Measurements from ENCODE around the gene PRKCA. TPM values are rescaled to one million over a fixed set of nuclear protein-coding genes. Genes with fewer than 3 reads are reported as not detected.

The PRKCA gene
- total and polyA plus RNA-seq, 10 of the 15 experiments (the other 5 are each of a cell fraction or from before 2014, with no cell fraction given), result 0.11 to 14.6 (median 0.72) TPM

DNA sequence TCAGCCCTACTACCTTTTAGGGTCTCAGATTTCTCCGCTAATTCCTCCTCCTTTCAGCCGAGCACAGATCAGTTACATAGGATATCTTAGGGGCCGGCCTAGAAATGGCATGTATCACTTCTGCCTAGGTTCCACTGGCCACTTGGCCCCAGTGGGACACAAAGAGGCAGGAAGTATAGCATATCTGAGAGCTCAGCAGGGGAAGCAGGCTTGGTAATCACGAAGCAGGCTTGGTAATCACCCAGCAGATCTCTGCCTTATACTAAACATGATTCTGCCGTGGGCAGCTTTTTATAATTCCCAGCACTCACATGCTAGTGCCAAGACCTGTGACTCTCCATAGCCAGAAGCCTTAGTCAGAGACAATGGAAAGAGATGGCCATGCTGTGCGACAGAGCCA, 472.9 kb downstream of the PRKCA start:
- DNase-seq (ENCODE audit: low read depth, low spot score) (no peak), ATAC-seq (no peak), FAIRE-seq (no peak)
- Histone ChIP-seq H3K27me3 (replicated peaks in 1 of 2; ENCODE audit: control insufficient read depth in 2 of 2, insufficient read depth in 2 of 2, low read length in 1 of 2) (no peaks in the 10 kb centered on the region), H4K20me1 (ENCODE audit: control insufficient read depth, insufficient read depth) (no peaks in the 10 kb centered on the region), H3K4me1 (ENCODE audit: control insufficient read depth, insufficient read depth, low read length) (no peaks in the 10 kb centered on the region), H3K9ac (ENCODE audit: control insufficient read depth, insufficient read depth, low read length) (no peak overlapping the region), H3K4me2 (ENCODE audit: control insufficient read depth, insufficient read depth) (no peak overlapping the region), H3K9me3 (replicated peaks; ENCODE audit: control insufficient read depth, insufficient read depth, low read length) (no peaks in the 10 kb centered on the region), H3K36me3 (ENCODE audit: control insufficient read depth in 2 of 2, insufficient read depth in 2 of 2, low read length in 1 of 2) (no peaks in the 10 kb centered on the region), H2AFZ (ENCODE audit: control insufficient read depth, low read depth, low read length) (no peak overlapping the region), H3K79me2 (ENCODE audit: control insufficient read depth, insufficient read depth, low read length) (no peaks in the 10 kb centered on the region), H3K27ac (ENCODE audit: control insufficient read depth, insufficient read depth) (no peak overlapping the region), H3K4me3 (no peak overlapping the region)
- no TSS peak for BruUV-seq (replicated peaks)
- ChIA-PET RAD21 (ENCODE audit: unreplicated experiment) (no interaction called here), CTCF (interaction anchor here (0.6 kb wide), 1 partner anchor 10 kb away, joined by 3 read pairs; no protein-coding TSS in a partner anchor), SMC1A (ENCODE audit: uncharacterized antibody, unreplicated experiment) (interaction anchor here (0.6 kb wide), 1 partner anchor 17 kb away, joined by 3 read pairs; no protein-coding TSS in a partner anchor), POLR2A (no interaction called here)
- intact Hi-C loops (cut with micrococcal nuclease; ENCODE audit: unreplicated experiment) (no loop called here), in situ Hi-C loops (cut with MboI) (no loop called here)
- WGBS (ENCODE audit: insufficient coverage, insufficient replicate concordance, low lambda C conversion rate, missing lambda C conversion rate), result 20% methylated on average over 6 of the region's 6 CpGs
- TF ChIP-seq CBX3 (IDR thresholded peaks at IDR 0.05; ENCODE audit: borderline replicate concordance, low read depth) (no peak), FOXM1 (IDR thresholded peaks at IDR 0.05; ENCODE audit: low read depth, low read length) (no peak), KAT2A (conservative IDR thresholded peaks at IDR 0.05; ENCODE audit: control insufficient read depth, low read depth, low read length) (no peak), SP1 (IDR thresholded peaks at IDR 0.05; ENCODE audit: low read depth, low read length) (no peak), MTA3 (IDR thresholded peaks at IDR 0.05; ENCODE audit: borderline replicate concordance, low read length) (no peak), PAX5 (IDR thresholded peaks at IDR 0.05; ENCODE audit: borderline replicate concordance, low read depth, low read length) (no peak), GATAD2B (conservative IDR thresholded peaks at IDR 0.05; ENCODE audit: low read depth) (no peak), EZH2 (IDR thresholded peaks at IDR 0.05; ENCODE audit: borderline replicate concordance, control insufficient read depth, low read depth, low read length) (no peak), WRNIP1 (IDR thresholded peaks at IDR 0.05; ENCODE audit: borderline replicate concordance, low read depth, low read length) (no peak)
- TF ChIP-seq, protein P1, sequence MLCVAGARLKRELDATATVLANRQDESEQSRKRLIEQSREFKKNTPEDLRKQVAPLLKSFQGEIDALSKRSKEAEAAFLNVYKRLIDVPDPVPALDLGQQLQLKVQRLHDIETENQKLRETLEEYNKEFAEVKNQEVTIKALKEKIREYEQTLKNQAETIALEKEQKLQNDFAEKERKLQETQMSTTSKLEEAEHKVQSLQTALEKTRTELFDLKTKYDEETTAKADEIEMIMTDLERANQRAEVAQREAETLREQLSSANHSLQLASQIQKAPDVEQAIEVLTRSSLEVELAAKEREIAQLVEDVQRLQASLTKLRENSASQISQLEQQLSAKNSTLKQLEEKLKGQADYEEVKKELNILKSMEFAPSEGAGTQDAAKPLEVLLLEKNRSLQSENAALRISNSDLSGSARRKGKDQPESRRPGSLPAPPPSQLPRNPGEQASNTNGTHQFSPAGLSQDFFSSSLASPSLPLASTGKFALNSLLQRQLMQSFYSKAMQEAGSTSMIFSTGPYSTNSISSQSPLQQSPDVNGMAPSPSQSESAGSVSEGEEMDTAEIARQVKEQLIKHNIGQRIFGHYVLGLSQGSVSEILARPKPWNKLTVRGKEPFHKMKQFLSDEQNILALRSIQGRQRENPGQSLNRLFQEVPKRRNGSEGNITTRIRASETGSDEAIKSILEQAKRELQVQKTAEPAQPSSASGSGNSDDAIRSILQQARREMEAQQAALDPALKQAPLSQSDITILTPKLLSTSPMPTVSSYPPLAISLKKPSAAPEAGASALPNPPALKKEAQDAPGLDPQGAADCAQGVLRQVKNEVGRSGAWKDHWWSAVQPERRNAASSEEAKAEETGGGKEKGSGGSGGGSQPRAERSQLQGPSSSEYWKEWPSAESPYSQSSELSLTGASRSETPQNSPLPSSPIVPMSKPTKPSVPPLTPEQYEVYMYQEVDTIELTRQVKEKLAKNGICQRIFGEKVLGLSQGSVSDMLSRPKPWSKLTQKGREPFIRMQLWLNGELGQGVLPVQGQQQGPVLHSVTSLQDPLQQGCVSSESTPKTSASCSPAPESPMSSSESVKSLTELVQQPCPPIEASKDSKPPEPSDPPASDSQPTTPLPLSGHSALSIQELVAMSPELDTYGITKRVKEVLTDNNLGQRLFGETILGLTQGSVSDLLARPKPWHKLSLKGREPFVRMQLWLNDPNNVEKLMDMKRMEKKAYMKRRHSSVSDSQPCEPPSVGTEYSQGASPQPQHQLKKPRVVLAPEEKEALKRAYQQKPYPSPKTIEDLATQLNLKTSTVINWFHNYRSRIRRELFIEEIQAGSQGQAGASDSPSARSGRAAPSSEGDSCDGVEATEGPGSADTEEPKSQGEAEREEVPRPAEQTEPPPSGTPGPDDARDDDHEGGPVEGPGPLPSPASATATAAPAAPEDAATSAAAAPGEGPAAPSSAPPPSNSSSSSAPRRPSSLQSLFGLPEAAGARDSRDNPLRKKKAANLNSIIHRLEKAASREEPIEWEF (IDR thresholded peaks at IDR 0.05; ENCODE audit: insufficient replicate concordance, low read depth, low read length), result no peak
- TF ChIP-seq, protein P2, sequence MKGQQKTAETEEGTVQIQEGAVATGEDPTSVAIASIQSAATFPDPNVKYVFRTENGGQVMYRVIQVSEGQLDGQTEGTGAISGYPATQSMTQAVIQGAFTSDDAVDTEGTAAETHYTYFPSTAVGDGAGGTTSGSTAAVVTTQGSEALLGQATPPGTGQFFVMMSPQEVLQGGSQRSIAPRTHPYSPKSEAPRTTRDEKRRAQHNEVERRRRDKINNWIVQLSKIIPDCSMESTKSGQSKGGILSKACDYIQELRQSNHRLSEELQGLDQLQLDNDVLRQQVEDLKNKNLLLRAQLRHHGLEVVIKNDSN (IDR thresholded peaks at IDR 0.05; ENCODE audit: borderline replicate concordance, extremely low read length, insufficient read depth, low read depth, low read length), result no peak
- TF ChIP-seq, protein P3, sequence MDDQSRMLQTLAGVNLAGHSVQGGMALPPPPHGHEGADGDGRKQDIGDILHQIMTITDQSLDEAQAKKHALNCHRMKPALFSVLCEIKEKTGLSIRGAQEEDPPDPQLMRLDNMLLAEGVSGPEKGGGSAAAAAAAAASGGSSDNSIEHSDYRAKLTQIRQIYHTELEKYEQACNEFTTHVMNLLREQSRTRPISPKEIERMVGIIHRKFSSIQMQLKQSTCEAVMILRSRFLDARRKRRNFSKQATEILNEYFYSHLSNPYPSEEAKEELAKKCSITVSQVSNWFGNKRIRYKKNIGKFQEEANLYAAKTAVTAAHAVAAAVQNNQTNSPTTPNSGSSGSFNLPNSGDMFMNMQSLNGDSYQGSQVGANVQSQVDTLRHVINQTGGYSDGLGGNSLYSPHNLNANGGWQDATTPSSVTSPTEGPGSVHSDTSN (IDR thresholded peaks at IDR 0.05; ENCODE audit: insufficient replicate concordance, low read depth, low read length), result no peak
- TF ChIP-seq, protein P4, sequence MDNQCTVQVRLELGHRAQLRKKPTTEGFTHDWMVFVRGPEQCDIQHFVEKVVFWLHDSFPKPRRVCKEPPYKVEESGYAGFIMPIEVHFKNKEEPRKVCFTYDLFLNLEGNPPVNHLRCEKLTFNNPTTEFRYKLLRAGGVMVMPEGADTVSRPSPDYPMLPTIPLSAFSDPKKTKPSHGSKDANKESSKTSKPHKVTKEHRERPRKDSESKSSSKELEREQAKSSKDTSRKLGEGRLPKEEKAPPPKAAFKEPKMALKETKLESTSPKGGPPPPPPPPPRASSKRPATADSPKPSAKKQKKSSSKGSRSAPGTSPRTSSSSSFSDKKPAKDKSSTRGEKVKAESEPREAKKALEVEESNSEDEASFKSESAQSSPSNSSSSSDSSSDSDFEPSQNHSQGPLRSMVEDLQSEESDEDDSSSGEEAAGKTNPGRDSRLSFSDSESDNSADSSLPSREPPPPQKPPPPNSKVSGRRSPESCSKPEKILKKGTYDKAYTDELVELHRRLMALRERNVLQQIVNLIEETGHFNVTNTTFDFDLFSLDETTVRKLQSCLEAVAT (IDR thresholded peaks at IDR 0.05), result no peak
- TF ChIP-seq, protein P5, sequence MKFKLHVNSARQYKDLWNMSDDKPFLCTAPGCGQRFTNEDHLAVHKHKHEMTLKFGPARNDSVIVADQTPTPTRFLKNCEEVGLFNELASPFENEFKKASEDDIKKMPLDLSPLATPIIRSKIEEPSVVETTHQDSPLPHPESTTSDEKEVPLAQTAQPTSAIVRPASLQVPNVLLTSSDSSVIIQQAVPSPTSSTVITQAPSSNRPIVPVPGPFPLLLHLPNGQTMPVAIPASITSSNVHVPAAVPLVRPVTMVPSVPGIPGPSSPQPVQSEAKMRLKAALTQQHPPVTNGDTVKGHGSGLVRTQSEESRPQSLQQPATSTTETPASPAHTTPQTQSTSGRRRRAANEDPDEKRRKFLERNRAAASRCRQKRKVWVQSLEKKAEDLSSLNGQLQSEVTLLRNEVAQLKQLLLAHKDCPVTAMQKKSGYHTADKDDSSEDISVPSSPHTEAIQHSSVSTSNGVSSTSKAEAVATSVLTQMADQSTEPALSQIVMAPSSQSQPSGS (IDR thresholded peaks at IDR 0.05; ENCODE audit: low read length), result no peak

All from GM12878 (cell line).